ENCODE measurements around the gene CDH2.
"Not testable (repeated sequence)": the region's sequence is repeated elsewhere in the genome, so short reads cannot be mapped to it uniquely, and the experiment has no call there.

CDH2 gene

GRCh38 chr18:27920836-27921235, 256.1 kb downstream of the CDH2 start:
- no peaks in the 10 kb centered on the region for H3K27me3 ChIP-seq (ENCODE audit: control insufficient read depth in 5 of 5, insufficient read depth in 4 of 5, low read length in 5 of 5)
- H3K4me1 ChIP-seq (ENCODE audit: control insufficient read depth in 5 of 5, insufficient read depth in 5 of 5, low read length in 5 of 5) = no peaks in the 10 kb centered on the region
- no peak overlapping the region for H3K4me3 ChIP-seq (ENCODE audit: low read depth in 1 of 5, low read length in 5 of 5)
- H3K27ac ChIP-seq (ENCODE audit: low read depth, low read length) = no peak overlapping the region
- H3K36me3 ChIP-seq (ENCODE audit: control insufficient read depth in 5 of 5, insufficient read depth in 5 of 5, low read length in 5 of 5) = no peaks in the 10 kb centered on the region
- no peak overlapping the region for H3K9ac ChIP-seq (ENCODE audit: low read length in 5 of 5)
- no peaks in the 10 kb centered on the region for H3K9me3 ChIP-seq (ENCODE audit: control insufficient read depth in 5 of 5, low read length in 5 of 5)

GRCh38 chr18:27906189-27906588, 270.7 kb downstream of the CDH2 start:
- not testable (repeated sequence) for H3K27me3 ChIP-seq (ENCODE audit: control insufficient read depth in 5 of 5, insufficient read depth in 4 of 5, low read length in 5 of 5); H3K4me3 ChIP-seq (ENCODE audit: low read depth in 1 of 5, low read length in 5 of 5); H3K9ac ChIP-seq (ENCODE audit: low read length in 5 of 5); H3K27ac ChIP-seq (ENCODE audit: low read depth, low read length); H3K4me1 ChIP-seq (ENCODE audit: control insufficient read depth in 5 of 5, insufficient read depth in 5 of 5, low read length in 5 of 5); H3K36me3 ChIP-seq (ENCODE audit: control insufficient read depth in 5 of 5, insufficient read depth in 5 of 5, low read length in 5 of 5)
- H3K9me3 ChIP-seq (ENCODE audit: control insufficient read depth in 5 of 5, low read length in 5 of 5) = peaks cover 3 to 17% (median 10%) of the 10 kb centered on the region in 5 donors

GRCh38 chr18:27903906-27904305, 273.0 kb downstream of the CDH2 start:
- Histone ChIP-seq H3K27me3 (ENCODE audit: control insufficient read depth in 5 of 5, insufficient read depth in 4 of 5, low read length in 5 of 5) (no peaks in the 10 kb centered on the region), H3K9me3 (ENCODE audit: control insufficient read depth in 5 of 5, low read length in 5 of 5) (peaks cover 0 to 11% (median under 1%) of the 10 kb centered on the region in 5 donors), H3K4me1 (ENCODE audit: control insufficient read depth in 5 of 5, insufficient read depth in 5 of 5, low read length in 5 of 5) (no peaks in the 10 kb centered on the region), H3K27ac (ENCODE audit: low read depth, low read length) (no peak overlapping the region), H3K4me3 (ENCODE audit: low read depth in 1 of 5, low read length in 5 of 5) (no peak overlapping the region), H3K9ac (ENCODE audit: low read length in 5 of 5) (no peak overlapping the region), H3K36me3 (ENCODE audit: control insufficient read depth in 5 of 5, insufficient read depth in 5 of 5, low read length in 5 of 5) (no peaks in the 10 kb centered on the region)

- Histone ChIP-seq H3K36me3 (ENCODE audit: control insufficient read depth in 5 of 5, insufficient read depth in 5 of 5, low read length in 5 of 5) (no peaks in the 10 kb centered on the region), H3K27me3 (ENCODE audit: control insufficient read depth in 5 of 5, insufficient read depth in 4 of 5, low read length in 5 of 5) (no peaks in the 10 kb centered on the region), H3K9me3 (ENCODE audit: control insufficient read depth in 5 of 5, low read length in 5 of 5) (peaks cover 0 to 8% (median 0%) of the 10 kb centered on the region in 5 donors), H3K4me3 (ENCODE audit: low read depth in 1 of 5, low read length in 5 of 5) (no peak overlapping the region), H3K4me1 (ENCODE audit: control insufficient read depth in 5 of 5, insufficient read depth in 5 of 5, low read length in 5 of 5) (no peaks in the 10 kb centered on the region), H3K27ac (ENCODE audit: low read depth, low read length) (no peak overlapping the region), H3K9ac (ENCODE audit: low read length in 5 of 5) (no peak overlapping the region)
These were observed 275.3 kb downstream of the CDH2 start for GRCh38 chr18:27901424-27902226.
